Stimulated activated CD4-positive, alpha-beta T cell treated with anti-CD3 and anti-CD28 coated beads, Interleukin-4, amount 100 ng/mL, for 48 hours (primary cell): ENCODE measurements around the gene LLGL2.
"Not testable (repeated sequence)": the region's sequence is repeated elsewhere in the genome, so short reads cannot be mapped to it uniquely, and the experiment has no call there.

Experiments used
- DNase-seq, 2 donors: peaks; one replicate each; pipeline ENCODE4 v3.0.0-alpha.2; 2020; ENCODE audit warnings: low read depth in 2 of 2

The LLGL2 gene

DNA sequence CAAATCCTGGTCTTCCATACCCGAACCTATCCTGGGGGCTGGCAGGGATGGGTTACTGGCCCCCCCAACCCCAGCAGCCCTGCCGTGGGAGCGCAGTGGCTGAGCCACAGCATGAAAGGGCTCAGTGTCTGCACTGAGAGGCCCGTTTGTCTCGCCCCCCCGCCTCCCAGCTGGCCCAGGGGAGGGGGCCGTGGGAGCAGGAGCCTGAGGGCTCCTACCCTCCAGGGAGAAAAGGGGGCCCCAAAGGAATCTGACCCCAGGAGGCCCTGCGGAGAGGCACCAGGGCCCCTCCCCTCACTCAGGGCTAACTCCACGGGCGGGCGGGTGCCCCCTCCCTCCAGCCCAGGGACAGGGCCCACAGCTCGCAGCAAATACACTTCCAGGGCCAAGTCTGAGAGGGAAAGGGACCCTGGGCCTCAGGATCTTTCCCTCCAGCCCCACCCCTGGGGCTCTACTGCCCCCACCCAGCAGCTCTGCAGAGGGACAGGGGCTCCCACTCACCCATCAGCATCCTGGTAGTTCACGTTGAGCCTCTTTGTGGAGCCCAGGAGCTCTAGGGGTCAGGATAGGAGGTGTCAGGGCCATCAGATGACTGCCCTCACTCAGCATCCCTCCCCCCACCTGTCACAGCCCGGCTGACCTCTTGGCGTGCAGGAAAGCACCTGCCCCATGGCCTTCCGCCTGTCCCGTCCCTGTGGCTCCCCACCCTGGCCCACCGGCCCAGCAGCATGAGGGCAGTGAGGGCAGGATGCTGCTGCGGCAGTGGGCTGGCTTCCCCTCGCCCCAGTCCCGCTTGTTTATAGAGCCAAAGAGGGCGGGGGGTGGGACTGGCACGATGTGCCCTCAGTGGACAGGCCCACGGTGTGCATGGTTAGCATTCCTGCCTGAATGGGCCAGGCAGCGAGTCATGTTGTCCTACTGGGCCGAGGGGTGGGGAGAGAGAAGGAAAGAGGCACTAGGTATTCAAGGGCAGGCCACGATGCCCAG, 17.5 kb upstream of the LLGL2 start:
- no peak for DNase-seq

- no peak for DNase-seq
Measured at GRCh38 chr17:75508931-75509361, 16.6 kb upstream of the LLGL2 start.

- DNase-seq = no peak
Measured at GRCh38 chr17:75509528-75510258, 15.8 kb upstream of the LLGL2 start.

DNA sequence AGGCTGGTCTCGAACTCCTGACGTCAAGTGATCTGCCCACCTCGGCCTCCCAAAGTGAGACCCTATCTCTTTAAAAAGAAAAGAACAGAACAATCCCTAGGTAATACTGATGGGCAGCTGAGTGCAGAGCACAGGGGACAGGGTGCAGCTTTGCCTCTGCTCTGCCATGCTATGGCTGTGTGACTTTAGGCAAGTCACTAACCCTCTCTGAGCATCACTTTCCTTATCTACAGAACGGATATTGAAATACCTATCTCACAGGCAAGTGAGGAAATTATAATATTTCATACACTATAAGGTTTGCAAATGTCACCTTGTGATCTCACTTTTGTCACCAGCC, 14.3 kb upstream of the LLGL2 start:
- DNase-seq = no peak

DNA sequence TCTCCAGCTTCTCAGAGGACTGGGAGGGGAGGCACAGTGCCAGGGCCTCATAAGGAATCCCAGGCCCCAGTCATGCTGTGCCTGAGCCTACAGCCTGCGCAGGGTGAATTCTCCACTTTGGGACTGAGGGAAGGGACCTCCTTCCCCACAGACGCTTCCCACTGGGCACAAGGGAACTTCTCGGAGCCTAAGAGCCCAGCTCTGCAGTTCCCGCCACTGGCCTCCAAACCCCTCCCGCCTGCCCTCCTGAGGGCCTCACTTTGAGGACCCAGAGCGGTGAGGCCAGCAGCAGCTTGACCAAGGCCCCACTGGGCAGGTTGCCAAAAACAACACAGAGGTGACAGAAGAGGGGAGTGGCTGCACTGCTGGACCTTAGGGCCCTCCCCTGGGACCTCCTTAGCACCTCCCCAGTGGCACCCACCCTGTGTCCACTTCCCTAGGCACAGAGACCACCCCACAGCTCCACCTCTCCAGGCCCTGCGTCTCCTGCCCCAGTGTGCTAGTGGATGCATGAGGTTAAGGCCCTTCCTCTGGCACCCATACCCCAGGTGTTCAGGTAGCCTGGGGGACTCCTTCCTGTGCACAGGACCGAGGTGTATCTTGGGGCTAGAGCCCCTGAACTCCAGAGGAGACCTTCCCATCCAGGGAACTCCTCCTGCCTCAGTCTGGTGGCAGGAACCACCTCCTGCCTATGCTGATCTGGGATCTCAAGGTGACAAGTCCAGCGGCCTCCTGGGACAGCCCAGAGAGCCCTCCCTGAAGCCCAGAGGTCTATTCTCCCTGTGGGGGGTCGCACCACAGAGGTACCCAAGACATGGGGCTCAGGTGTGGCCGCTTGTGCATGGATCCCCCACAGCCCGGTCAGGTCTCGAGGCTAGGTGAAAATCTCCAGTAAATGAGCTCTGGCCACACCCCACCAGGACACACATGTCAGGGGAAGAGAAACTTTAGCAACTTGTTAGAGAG, 13.6 kb upstream of the LLGL2 start:
- no peak for DNase-seq

DNA sequence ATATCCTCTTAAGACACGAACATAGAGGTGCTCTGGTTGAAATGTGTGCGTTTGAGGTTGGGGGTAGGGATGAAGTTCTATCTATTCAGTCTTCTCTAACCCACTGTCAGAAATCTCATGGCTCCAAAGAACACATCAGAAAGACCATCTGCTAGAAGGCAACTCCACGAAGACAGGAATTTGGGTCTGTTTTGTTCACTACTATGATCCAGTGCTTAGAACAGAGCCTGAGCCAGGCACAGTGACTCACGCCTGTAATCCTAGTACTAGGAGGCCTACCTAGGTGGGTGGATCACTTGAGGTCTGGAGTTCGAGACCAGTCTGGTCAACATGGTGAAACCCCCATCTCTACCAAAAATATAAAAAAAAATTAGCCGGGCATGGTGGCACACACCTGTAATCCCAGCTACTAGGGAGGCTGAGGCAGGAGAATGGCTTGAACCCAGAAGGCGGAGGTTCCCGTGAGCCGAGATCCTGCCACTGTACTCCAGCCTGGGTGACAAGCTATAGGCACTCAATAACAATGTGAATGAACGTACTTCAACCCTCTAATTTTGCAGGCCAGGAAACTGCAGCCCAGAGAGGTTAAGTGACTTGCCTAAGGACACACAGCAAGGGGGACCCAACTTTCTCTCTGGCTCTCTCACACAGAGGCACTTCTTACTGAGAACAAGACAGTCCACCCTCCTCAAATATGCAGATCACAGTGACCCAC, 12.4 kb upstream of the LLGL2 start:
- no peak for DNase-seq

GRCh38 chr17:75513641-75514000, 11.9 kb upstream of the LLGL2 start:
- no peak for DNase-seq

GRCh38 chr17:75514299-75514918, 11.1 kb upstream of the LLGL2 start:
- DNase-seq = no peak

DNA sequence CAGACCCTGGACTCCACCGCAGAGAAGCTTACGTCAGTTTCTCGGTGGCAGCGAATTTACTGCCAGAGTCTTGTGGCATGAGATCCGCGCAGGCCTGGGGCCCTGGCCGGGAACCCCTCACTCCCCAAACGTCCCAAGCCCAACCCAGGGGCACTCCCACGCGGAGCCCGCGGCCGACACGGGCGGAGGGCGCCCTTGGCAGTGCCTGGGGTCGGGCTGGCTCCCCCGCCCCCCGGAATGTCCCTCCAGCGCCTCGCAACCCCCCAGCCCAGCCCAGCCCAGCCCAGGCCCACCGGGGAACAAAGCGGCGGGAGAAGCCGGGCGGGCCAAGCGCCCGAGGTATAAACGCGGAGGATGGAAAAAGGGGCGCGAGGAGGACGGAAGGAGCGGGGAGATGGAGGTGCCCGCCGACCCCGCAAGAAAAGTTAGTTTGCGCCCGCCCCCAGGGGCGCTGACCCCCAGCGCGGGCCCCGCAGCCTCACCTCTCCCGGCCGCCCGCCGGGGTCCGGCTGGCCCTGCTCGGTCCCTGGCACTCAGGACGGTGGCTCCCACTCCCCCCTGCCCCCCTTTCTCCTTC, 10.5 kb upstream of the LLGL2 start:
- DNase-seq = no peak

DNA sequence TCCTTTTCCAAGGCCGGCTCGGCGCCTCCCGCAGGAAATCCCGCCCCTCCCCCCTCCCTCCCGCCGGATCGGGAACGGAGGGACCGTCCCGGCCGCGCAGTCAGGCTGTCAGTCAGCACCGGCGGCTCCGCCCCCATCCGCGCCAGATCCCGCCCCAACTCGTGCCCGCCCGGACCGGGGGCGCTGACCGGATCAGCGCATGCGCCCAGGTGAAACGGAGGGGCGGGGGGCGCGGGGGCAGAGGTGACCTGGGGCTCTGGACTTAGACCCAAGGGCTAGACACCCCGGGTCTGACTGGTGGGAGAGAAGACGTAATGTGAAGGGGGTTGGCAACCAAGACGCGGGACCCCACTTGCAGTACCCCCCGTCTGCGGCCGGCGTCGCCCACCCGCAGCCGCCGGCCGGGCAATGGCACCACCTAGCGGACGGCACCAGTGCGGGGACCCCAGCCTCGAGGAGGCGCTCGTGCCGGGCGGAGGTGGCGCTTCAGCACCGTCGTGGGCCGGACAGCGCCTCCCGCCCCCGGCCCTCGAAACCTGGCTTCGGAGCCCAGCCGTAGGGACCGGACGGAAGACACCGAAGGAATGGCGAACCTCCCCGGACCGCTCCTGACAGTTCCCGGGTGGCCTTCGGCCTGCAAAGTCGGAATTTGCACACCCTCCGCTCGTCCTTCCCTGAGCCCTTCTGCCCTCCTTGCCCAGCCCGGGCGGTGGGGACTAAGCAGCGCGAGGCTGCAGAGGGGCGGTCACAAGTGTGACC, 9.8 kb upstream of the LLGL2 start, which contains the start of gene CASKIN2:
Gene CASKIN2, minus strand, starts transcription at position 42 of the 759 bp plus-strand sequence. CDS start 1,733 bp downstream, outside the sequence.
- DNase-seq = peak; percentile 83 to 85

DNA sequence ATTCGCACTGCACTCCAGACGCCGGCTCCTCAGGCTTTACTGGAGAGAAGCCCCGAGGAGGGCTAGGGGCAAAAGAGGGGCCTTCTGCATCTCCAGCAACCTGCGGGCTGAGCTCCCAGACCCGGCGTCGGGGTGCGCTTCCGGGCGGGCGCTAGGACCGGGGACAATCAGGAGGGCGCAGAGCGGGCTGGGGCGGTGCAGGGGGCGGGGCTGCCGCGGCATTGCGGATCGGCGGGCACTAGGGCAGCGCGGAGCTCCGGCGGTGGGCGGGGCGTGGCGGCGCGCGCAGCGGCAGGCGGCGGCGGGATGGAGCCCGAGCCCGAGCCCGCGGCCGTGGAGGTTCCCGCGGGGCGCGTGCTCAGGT, 9.3 kb upstream of the LLGL2 start, which contains the start of gene TSEN54:
Gene TSEN54, plus strand, starts transcription at position 274 of the 364 bp plus-strand sequence. Its CDS starts 33 bp downstream, at position 307.
- DNase-seq = peak; percentile 95 to 96

DNA sequence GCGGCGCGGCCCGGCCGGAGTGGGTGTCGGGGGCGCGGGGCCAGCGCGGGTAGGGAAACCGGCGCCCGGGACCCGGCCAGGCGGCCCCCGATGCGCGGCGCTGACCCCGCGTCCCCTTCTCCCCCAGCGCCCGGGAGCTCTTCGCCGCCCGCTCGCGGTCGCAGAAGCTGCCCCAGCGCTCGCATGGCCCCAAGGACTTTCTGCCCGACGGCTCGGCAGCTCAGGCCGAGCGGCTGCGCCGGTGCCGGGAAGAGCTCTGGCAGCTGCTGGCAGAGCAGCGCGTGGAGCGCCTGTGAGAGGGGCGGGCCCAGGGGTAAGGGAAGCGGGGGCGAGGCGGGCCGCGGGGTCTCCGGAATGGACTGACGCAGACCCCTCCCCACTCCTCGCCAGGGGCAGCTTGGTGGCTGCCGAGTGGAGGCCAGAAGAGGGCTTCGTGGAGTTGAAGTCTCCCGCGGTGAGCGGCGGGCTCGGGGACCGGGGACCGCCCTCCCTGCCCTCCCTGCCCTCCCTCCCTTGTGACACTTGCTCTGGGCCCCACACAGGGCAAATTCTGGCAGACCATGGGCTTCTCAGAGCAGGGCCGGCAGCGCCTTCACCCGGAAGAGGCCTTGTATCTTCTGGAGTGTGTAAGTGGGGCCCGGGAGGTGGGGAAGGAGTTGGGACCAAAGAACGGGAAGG, 8.7 kb upstream of the LLGL2 start:
- no peak for DNase-seq

- DNase-seq = no peak
Measured at GRCh38 chr17:75517297-75517865, 8.1 kb upstream of the LLGL2 start.

GRCh38 chr17:75518201-75518600, 7.3 kb upstream of the LLGL2 start:
- no peak for DNase-seq

DNA sequence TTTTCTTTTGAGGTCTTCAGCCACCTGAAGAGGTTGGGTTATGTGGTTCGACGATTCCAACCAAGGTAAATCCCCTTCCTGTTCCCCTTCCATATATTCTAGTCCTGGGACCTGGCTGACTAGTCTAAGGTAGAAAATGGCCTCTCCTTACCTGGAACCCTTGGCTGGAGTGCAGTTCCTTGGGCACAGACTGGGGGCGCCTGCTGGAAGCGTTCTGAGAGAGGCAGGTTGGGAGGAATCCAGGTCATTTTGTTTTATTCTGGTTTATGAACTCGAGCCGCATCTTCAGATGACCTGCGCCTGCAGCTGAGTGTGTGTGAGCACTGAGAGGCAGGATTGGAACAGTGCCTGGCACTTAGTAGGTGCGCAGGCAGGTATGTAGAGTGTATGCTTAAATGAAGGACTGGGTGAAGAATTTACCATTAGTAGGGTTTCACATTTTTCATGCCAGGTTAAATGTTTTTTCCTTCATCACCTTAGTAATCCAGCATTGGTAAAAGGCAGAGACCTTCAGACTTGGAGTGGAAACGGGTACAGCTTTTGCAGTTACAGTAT, 6.4 kb upstream of the LLGL2 start:
- no peak for DNase-seq

GRCh38 chr17:75520413-75520812, 5.1 kb upstream of the LLGL2 start:
- not testable (repeated sequence) for DNase-seq

- no peak for DNase-seq
Measured at GRCh38 chr17:75521290-75521689, 4.2 kb upstream of the LLGL2 start.
